LHCN-M2 (cell line): Measurements from ENCODE around the gene TCERG1L. TPM values are rescaled to one million over a fixed set of nuclear protein-coding genes. Genes with fewer than 3 reads are reported as not detected.
"Not testable (repeated sequence)": the region's sequence is repeated elsewhere in the genome, so short reads cannot be mapped to it uniquely, and the experiment has no call there.

ENCODE experiments used
- DNase-seq: peaks from one replicate; pipeline ENCODE4 v3.0.0-alpha.2; 2012; ENCODE audit warnings: low read depth
- total RNA-seq: library from RNA; depleted of rRNA; stranded (reverse); fragments of >200 nt; gene quantifications from 2 replicates; pipeline ENCODE4 v1.2.3, GENCODE V29; 2014

The TCERG1L gene
- total RNA-seq, 1 experiment from 2014 or later: not detected

- no peak for DNase-seq
Observed at GRCh38 chr10:131249238-131249954, 62.1 kb downstream of the TCERG1L start.

- DNase-seq: no peak
Observed at GRCh38 chr10:131248376-131249165, 63.0 kb downstream of the TCERG1L start.

GRCh38 chr10:131247873-131248272 is 63.6 kb downstream of the TCERG1L start:
- no peak for DNase-seq

GRCh38 chr10:131246775-131247174 is 64.7 kb downstream of the TCERG1L start:
- DNase-seq: no peak

- DNase-seq: no peak
Observed at GRCh38 chr10:131246089-131246488, 65.4 kb downstream of the TCERG1L start.

- DNase-seq: no peak
Observed at GRCh38 chr10:131245475-131246059, 66.0 kb downstream of the TCERG1L start.

- no peak for DNase-seq
Observed at GRCh38 chr10:131244836-131245235, 66.7 kb downstream of the TCERG1L start.

GRCh38 chr10:131243076-131243475 is 68.4 kb downstream of the TCERG1L start:
- DNase-seq: no peak

- no peak for DNase-seq
Observed at GRCh38 chr10:131242007-131242406, 69.5 kb downstream of the TCERG1L start.

GRCh38 chr10:131240691-131241090 is 70.8 kb downstream of the TCERG1L start:
- DNase-seq: no peak

GRCh38 chr10:131239926-131240325 is 71.6 kb downstream of the TCERG1L start:
- no peak for DNase-seq

- no peak for DNase-seq
Observed at GRCh38 chr10:131239450-131239849, 72.1 kb downstream of the TCERG1L start.

GRCh38 chr10:131238669-131239280 is 72.7 kb downstream of the TCERG1L start:
- DNase-seq: no peak

GRCh38 chr10:131237991-131238651 is 73.4 kb downstream of the TCERG1L start:
- DNase-seq: no peak

- DNase-seq: not testable (repeated sequence)
Observed at GRCh38 chr10:131234606-131235005, 76.9 kb downstream of the TCERG1L start.

GRCh38 chr10:131233611-131234258 is 77.8 kb downstream of the TCERG1L start:
- no peak for DNase-seq

- DNase-seq: no peak
Observed at GRCh38 chr10:131231965-131232541, 79.5 kb downstream of the TCERG1L start.

GRCh38 chr10:131231323-131231964 is 80.1 kb downstream of the TCERG1L start:
- DNase-seq: no peak

GRCh38 chr10:131230641-131231322 is 80.7 kb downstream of the TCERG1L start:
- DNase-seq: no peak

- DNase-seq: no peak
Observed at GRCh38 chr10:131230166-131230565, 81.4 kb downstream of the TCERG1L start.
